Parathyroid adenoma (tissue), 2 donors: Measurements from ENCODE around the gene PCSK6.

Source experiments
- H2AFZ ChIP-seq: fragments of 300-600 bp; sonication (generic); one replicate; pipeline ENCODE4 v1.7.0; 2017; ENCODE audit warnings: antibody characterized with exemption, mild to moderate bottlenecking
- H3K27ac ChIP-seq: fragments of 300-600 bp; sonication (generic); one replicate; pipeline ENCODE4 v1.7.0; 2017
- H3K27me3 ChIP-seq: fragments of 300-600 bp; sonication (generic); one replicate; pipeline ENCODE4 v1.7.0; 2017; ENCODE audit warnings: low read length; ENCODE audit not compliant: control insufficient read depth, insufficient read depth
- H3K36me3 ChIP-seq: fragments of 300-600 bp; sonication (generic); one replicate; pipeline ENCODE4 v1.7.0; 2017; ENCODE audit warnings: low read length; ENCODE audit not compliant: control insufficient read depth, insufficient read depth
- H3K4me1 ChIP-seq: fragments of 300-600 bp; sonication (generic); one replicate; pipeline ENCODE4 v1.7.0; 2017; ENCODE audit warnings: control low read depth
- H3K4me2 ChIP-seq: fragments of 300-600 bp; sonication (generic); one replicate; pipeline ENCODE4 v1.7.0; 2017; ENCODE audit warnings: low read length
- H3K4me3 ChIP-seq: fragments of 300-600 bp; sonication (generic); one replicate; pipeline ENCODE4 v1.7.0; 2017; ENCODE audit warnings: low read depth, low read length
- H3K79me2 ChIP-seq: fragments of 300-600 bp; sonication (generic); one replicate; pipeline ENCODE4 v1.7.0; 2017; ENCODE audit warnings: control low read depth
- H3K9ac ChIP-seq: fragments of 300-600 bp; sonication (generic); one replicate; pipeline ENCODE4 v1.7.0; 2017; ENCODE audit warnings: mild to moderate bottlenecking
- H3K9me3 ChIP-seq: fragments of 300-600 bp; sonication (generic); one replicate; pipeline ENCODE4 v1.7.0; 2017; ENCODE audit warnings: low read length; ENCODE audit not compliant: control insufficient read depth
- TF ChIP-seq, protein P1 (sequence below): fragments of 300-600 bp; sonication (generic); IDR thresholded peaks from one replicate; pipeline ENCODE4 v1.7.0; 2017; ENCODE audit warnings: antibody characterized with exemption, mild to moderate bottlenecking
- donor health status: primary hyperparathyroidism.

PCSK6 gene

DNA sequence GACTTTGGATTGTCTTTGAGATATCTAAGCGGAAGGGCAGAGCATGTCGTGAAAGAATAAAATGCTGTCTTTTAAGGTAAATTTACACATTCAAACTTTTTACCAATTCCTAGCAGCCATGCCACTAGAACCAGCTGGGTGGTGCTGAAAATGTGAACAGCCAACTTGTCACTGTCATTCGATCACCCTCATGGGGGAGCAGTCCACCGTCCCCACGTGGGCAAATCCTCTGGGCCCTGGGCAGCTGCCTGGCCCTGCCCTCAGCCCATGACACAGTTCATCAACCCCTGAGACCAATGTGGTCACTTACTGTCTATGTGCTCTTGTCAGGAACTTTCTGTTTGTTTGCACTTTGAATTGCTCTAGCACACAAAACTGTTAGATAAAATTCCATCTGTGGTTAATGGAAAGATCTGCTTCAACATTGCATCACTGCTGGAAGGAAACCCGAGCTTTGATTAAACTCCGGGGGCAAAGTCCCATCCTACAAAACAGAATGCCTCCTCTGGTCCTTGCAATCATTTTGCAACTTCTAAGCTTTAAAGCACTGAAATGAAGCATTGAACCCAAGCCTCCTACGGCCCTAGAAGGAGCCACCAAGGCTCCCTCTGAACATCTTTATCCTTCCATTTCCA lies 50.1 kb downstream of the PCSK6 start:
- Histone ChIP-seq H3K4me2 (no peak overlapping the region), H3K4me3 (no peak overlapping the region), H3K36me3 (no peaks in the 10 kb centered on the region), H3K4me1 (no peaks in the 10 kb centered on the region), H3K27me3 (no peaks in the 10 kb centered on the region), H3K9ac (no peak overlapping the region), H3K9me3 (no peaks in the 10 kb centered on the region), H2AFZ (no peak overlapping the region), H3K27ac (no peak overlapping the region), H3K79me2 (no peaks in the 10 kb centered on the region)
- TF ChIP-seq, protein P1, sequence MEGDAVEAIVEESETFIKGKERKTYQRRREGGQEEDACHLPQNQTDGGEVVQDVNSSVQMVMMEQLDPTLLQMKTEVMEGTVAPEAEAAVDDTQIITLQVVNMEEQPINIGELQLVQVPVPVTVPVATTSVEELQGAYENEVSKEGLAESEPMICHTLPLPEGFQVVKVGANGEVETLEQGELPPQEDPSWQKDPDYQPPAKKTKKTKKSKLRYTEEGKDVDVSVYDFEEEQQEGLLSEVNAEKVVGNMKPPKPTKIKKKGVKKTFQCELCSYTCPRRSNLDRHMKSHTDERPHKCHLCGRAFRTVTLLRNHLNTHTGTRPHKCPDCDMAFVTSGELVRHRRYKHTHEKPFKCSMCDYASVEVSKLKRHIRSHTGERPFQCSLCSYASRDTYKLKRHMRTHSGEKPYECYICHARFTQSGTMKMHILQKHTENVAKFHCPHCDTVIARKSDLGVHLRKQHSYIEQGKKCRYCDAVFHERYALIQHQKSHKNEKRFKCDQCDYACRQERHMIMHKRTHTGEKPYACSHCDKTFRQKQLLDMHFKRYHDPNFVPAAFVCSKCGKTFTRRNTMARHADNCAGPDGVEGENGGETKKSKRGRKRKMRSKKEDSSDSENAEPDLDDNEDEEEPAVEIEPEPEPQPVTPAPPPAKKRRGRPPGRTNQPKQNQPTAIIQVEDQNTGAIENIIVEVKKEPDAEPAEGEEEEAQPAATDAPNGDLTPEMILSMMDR, result no peak

- Histone ChIP-seq H3K4me3 (no peak overlapping the region), H3K27me3 (no peaks in the 10 kb centered on the region), H3K36me3 (no peaks in the 10 kb centered on the region), H3K4me2 (no peak overlapping the region), H3K27ac (no peak overlapping the region), H3K9ac (no peak overlapping the region), H3K9me3 (no peaks in the 10 kb centered on the region), H3K79me2 (no peaks in the 10 kb centered on the region), H3K4me1 (no peaks in the 10 kb centered on the region), H2AFZ (no peak overlapping the region)
- TF ChIP-seq, protein P1, result no peak
Observed at GRCh38 chr15:101438482-101439284, 50.8 kb downstream of the PCSK6 start.

GRCh38 chr15:101437618-101438481 lies 51.7 kb downstream of the PCSK6 start:
- H3K9me3 ChIP-seq, result no peaks in the 10 kb centered on the region
- no peaks in the 10 kb centered on the region for H3K27me3 ChIP-seq
- no peaks in the 10 kb centered on the region for H3K36me3 ChIP-seq
- H3K4me1 ChIP-seq, result no peaks in the 10 kb centered on the region
- no peak overlapping the region for H3K9ac ChIP-seq
- no peak overlapping the region for H3K4me2 ChIP-seq
- H2AFZ ChIP-seq, result no peak overlapping the region
- TF ChIP-seq, protein P1, result no peak
- no peak overlapping the region for H3K27ac ChIP-seq
- no peak overlapping the region for H3K4me3 ChIP-seq
- no peaks in the 10 kb centered on the region for H3K79me2 ChIP-seq

DNA sequence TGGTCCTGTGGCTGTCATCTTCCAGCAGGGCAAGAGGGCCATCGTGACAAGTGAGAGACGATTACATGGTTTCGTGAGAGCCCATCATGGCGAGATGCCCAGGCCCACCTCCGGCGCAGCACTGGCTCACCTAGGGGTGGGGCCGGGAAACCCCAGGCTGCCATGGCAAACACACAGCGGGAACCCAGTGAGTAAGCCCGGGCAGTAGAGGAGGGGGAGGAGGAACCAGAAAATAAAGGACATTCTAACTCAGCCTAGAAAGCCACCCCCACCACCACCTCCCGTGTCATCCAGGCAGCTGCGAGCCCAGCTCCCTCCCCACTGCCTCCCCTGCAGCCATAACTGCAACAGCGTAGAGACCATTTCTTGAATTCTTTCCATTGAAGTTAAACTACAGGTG lies 52.3 kb downstream of the PCSK6 start:
- no peaks in the 10 kb centered on the region for H3K4me1 ChIP-seq
- H3K79me2 ChIP-seq, result no peaks in the 10 kb centered on the region
- no peaks in the 10 kb centered on the region for H3K9me3 ChIP-seq
- H3K27me3 ChIP-seq, result no peaks in the 10 kb centered on the region
- TF ChIP-seq, protein P1, result no peak
- no peaks in the 10 kb centered on the region for H3K36me3 ChIP-seq
- H3K27ac ChIP-seq, result no peak overlapping the region
- H3K4me2 ChIP-seq, result no peak overlapping the region
- H3K4me3 ChIP-seq, result no peak overlapping the region
- H3K9ac ChIP-seq, result no peak overlapping the region
- no peak overlapping the region for H2AFZ ChIP-seq
